ENCODE data around the gene RB1. TPM values are rescaled to one million over a fixed set of nuclear protein-coding genes. Genes with fewer than 3 reads are reported as not detected.

The RB1 gene
- total RNA-seq, 4 donors from 2014 or later, result 23.0 to 62.6 (median 42.4) TPM

GRCh38 chr13:48411147-48411794, 107.7 kb downstream of the RB1 start:
- H3K27me3 ChIP-seq, result no peaks in the 10 kb centered on the region
- intact Hi-C loops (cut with DNase I), result loop anchor here (10.0 kb wide), 1 partner anchor 84 kb away; no protein-coding TSS in a partner anchor
- no peaks in the 10 kb centered on the region for H3K9me3 ChIP-seq
- H3K27ac ChIP-seq, result peak overlapping the region; percentile 83 to 95 (median 89)
- WGBS, 2 donors, result 7 to 17% methylated on average over 1 of the region's 1 CpG
- H3K36me3 ChIP-seq, result peaks cover 0 to 5% (median 0%) of the 10 kb centered on the region in 3 donors
- peaks cover 0 to 58% (median 10%) of the 10 kb centered on the region in 3 donors for H3K4me1 ChIP-seq
- no peak for DNase-seq
- peak overlapping the region; percentile 44 to 70 (median 56) for H3K4me3 ChIP-seq
- TF ChIP-seq, protein P1, sequence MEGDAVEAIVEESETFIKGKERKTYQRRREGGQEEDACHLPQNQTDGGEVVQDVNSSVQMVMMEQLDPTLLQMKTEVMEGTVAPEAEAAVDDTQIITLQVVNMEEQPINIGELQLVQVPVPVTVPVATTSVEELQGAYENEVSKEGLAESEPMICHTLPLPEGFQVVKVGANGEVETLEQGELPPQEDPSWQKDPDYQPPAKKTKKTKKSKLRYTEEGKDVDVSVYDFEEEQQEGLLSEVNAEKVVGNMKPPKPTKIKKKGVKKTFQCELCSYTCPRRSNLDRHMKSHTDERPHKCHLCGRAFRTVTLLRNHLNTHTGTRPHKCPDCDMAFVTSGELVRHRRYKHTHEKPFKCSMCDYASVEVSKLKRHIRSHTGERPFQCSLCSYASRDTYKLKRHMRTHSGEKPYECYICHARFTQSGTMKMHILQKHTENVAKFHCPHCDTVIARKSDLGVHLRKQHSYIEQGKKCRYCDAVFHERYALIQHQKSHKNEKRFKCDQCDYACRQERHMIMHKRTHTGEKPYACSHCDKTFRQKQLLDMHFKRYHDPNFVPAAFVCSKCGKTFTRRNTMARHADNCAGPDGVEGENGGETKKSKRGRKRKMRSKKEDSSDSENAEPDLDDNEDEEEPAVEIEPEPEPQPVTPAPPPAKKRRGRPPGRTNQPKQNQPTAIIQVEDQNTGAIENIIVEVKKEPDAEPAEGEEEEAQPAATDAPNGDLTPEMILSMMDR (IDR thresholded peaks at IDR 0.05), result no peak
- TF ChIP-seq POLR2A (IDR thresholded peaks at IDR 0.05), result no peak

DNA sequence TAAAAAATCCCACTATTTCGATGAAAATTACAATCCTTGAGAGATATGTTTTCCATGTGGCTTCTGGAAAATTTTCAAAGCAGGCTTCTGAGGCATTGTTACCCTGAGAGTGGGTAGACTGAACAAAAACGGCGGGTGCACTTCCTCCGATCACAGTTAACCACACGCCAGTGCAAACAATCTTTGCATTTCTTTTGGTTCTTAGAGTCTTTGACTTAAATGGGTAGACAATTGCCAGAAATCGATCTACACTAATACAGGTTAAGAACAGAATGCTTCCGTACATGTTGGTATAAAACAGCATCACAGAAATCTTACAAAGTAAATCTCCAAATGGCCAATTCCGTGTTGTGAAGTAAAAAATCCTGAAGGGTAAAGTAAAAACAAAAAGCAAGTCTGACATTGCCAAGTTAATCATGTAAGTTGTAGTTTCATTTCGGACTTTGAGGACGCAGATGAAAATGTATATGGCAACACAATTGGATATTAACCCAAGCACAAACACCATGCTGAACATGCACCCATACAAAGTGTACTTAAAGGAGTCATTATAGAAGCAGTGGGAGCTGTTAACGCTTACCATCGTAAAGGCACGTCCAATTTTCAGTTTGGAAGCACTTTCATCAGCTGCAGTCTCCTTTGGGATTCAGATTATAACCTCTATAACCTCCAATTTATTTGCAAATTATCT, 108.4 kb downstream of the RB1 start:
- Histone ChIP-seq H3K4me3 (peak overlapping the region; percentile 44 to 70 (median 56)), H3K36me3 (peaks cover 0 to 13% (median 0%) of the 10 kb centered on the region in 3 donors), H3K27me3 (no peaks in the 10 kb centered on the region), H3K9me3 (no peaks in the 10 kb centered on the region), H3K27ac (peak overlapping the region; percentile 83 to 95 (median 89)), H3K4me1 (peaks cover 0 to 51% (median 10%) of the 10 kb centered on the region in 3 donors)
- TF ChIP-seq POLR2A (IDR thresholded peaks at IDR 0.05), result no peak
- TF ChIP-seq, protein P1 (IDR thresholded peaks at IDR 0.05), result no peak
- no peak for DNase-seq
- intact Hi-C loops (cut with DNase I), result loop anchor here (10.0 kb wide), 1 partner anchor 83 kb away; no protein-coding TSS in a partner anchor
- 9 to 10% methylated on average over 13 of the region's 13 CpGs for WGBS, 2 donors

DNA sequence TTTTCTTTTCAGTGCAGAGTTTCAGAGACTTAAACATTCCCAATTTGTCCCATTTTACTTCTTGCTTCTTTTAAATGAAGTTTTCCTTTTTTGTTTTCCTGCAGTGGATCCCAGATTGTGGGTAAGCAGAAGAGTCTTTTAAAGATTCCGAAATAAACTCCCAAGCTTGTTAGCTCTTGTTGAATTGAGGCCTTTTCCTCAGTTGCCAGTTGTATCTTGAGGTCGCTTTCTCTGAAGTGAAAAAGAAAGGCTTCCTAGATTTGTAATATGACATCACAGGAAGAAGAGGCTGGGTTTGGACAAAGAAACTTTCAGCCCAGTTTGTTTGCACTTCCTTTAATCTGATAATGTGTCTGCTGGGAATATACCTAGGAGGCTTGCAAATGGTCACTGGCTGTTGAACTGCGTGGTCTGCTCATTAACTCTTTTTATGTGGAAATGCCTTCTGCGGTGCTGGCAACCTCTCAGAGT, 109.4 kb downstream of the RB1 start, which contains the start of gene LPAR6:
TSS of gene LPAR6 (minus strand) at position 233 of the 471 bp plus-strand sequence. CDS start 690 bp downstream, outside the sequence.
- Histone ChIP-seq H3K27me3 (no peaks in the 10 kb centered on the region), H3K9me3 (no peaks in the 10 kb centered on the region), H3K27ac (peak within 1 kb of the TSS; percentile 83 to 95 (median 89)), H3K4me1 (peaks cover 0 to 42% (median 10%) of the 10 kb centered on the region in 3 donors), H3K4me3 (peak within 1 kb of the TSS; percentile 44 to 70 (median 56)), H3K36me3 (peaks cover 0 to 18% (median 0%) of the 10 kb centered on the region in 3 donors)
- TF ChIP-seq, protein P1 (IDR thresholded peaks at IDR 0.05), result no peak
- TF ChIP-seq POLR2A (IDR thresholded peaks at IDR 0.05), result peak in 3 of 4 donors; percentile 82 to 90 (median 87)
- no peak for DNase-seq
- WGBS, 2 donors, result 9 to 13% methylated on average over 4 of the region's 4 CpGs
- intact Hi-C loops (cut with DNase I), result loop anchor here (10.0 kb wide), 1 partner anchor 82 kb away; no protein-coding TSS in a partner anchor

GRCh38 chr13:48414501-48414900, 111.0 kb downstream of the RB1 start:
- intact Hi-C loops (cut with DNase I), result loop anchor here (10.0 kb wide), 1 partner anchor 80 kb away; no protein-coding TSS in a partner anchor
- no peak for DNase-seq
- H3K36me3 ChIP-seq, result peaks cover 0 to 18% (median 0%) of the 10 kb centered on the region in 3 donors
- peak overlapping the region in 1 of 4 donors; percentile 95 for H3K27ac ChIP-seq
- no peak for TF ChIP-seq POLR2A (IDR thresholded peaks at IDR 0.05)
- TF ChIP-seq, protein P1 (IDR thresholded peaks at IDR 0.05), result no peak
- H3K9me3 ChIP-seq, result no peaks in the 10 kb centered on the region
- H3K27me3 ChIP-seq, result no peaks in the 10 kb centered on the region
- peaks cover 0 to 29% (median 10%) of the 10 kb centered on the region in 3 donors for H3K4me1 ChIP-seq
- no peak overlapping the region for H3K4me3 ChIP-seq

Measured in esophagus squamous epithelium (tissue), 5 donors.